ENCODE measurements around the gene ABLIM2. TPM values are rescaled to one million over a fixed set of nuclear protein-coding genes. Genes with fewer than 3 reads are reported as not detected.

The ABLIM2 gene
- total and polyA plus RNA-seq, 2 of the 8 experiments (the other 6 are each of a cell fraction or from before 2014, with no cell fraction given): 2.8 to 3.0 TPM

- WGBS, 2 experiments (ENCODE audit: extremely low coverage in 1 of 2, insufficient coverage in 1 of 2, insufficient read length in 1 of 2, insufficient replicate concordance in 2 of 2, low coverage in 1 of 2, low lambda C conversion rate in 2 of 2, missing lambda C conversion rate in 1 of 2): 91% methylated on average over 17 of the region's 17 CpGs; no CpG with 5 or more reads in 1 of the 2 experiments
- Histone ChIP-seq H3K4ac (replicated peaks; ENCODE audit: insufficient read length, low read depth, low read length) (peak overlapping the region; percentile 89), H3K36me3 (ENCODE audit: control insufficient read depth in 2 of 4, insufficient read depth in 4 of 4, low read length in 3 of 4) (no peaks in the 10 kb centered on the region), H4K8ac (ENCODE audit: extremely low read depth, insufficient read depth, low read length) (no peak overlapping the region), H2BK12ac (ENCODE audit: low read depth, low read length) (no peak overlapping the region; the same call in 1 of the 2 replicates), H2BK5ac (ENCODE audit: low read depth, low read length) (no peak overlapping the region; the same call in 1 of the 2 replicates), H2AK5ac (ENCODE audit: low read depth, low read length) (no peak overlapping the region), H3K23me2 (ENCODE audit: low read depth, low read length) (no peaks in the 10 kb centered on the region), H3K9me3 (ENCODE audit: insufficient read depth in 2 of 2, low read depth in 1 of 2, low read length in 1 of 2) (no peaks in the 10 kb centered on the region), H2BK15ac (ENCODE audit: low read length) (no peak overlapping the region), H3K56ac (replicated peaks; ENCODE audit: insufficient read length, low read depth, low read length) (no peak overlapping the region), H3K4me3 (ENCODE audit: extremely low read depth in 1 of 4, insufficient read depth in 2 of 4, low read depth in 3 of 4, low read length in 4 of 4) (no peak overlapping the region), H3K23ac (ENCODE audit: insufficient read length) (no peak overlapping the region), H3K18ac (ENCODE audit: extremely low read depth, low read length) (no peak overlapping the region), H3K79me2 (ENCODE audit: control insufficient read depth in 1 of 2, insufficient read depth in 2 of 2, low read length in 2 of 2) (no peaks in the 10 kb centered on the region), H3K4me1 (replicated peaks in 1 of 4; ENCODE audit: control insufficient read depth in 3 of 4, insufficient read depth in 4 of 4, low read length in 3 of 4) (peaks cover 0 to 2% (median 0%) of the 10 kb centered on the region in 4 experiments; a peak in 2 of 7 replicates), H4K91ac (replicated peaks; ENCODE audit: insufficient read length, low read length) (peak overlapping the region; percentile 79), H3K27ac (ENCODE audit: low read depth, low read length) (no peak overlapping the region), H2BK120ac (replicated peaks; ENCODE audit: low read depth, low read length) (no peak overlapping the region), H3K27me3 (replicated peaks in 1 of 4; ENCODE audit: control insufficient read depth in 3 of 4, extremely low read depth in 1 of 4, insufficient read depth in 3 of 4, low read length in 3 of 4) (no peaks in the 10 kb centered on the region), H2BK20ac (ENCODE audit: low read length) (no peak overlapping the region), H4K5ac (ENCODE audit: insufficient read length, low read depth, low read length) (no peak overlapping the region), H3K14ac (ENCODE audit: insufficient read length) (no peak overlapping the region), H2AFZ (ENCODE audit: low read length) (no peak overlapping the region), H4K20me1 (replicated peaks in 1 of 2; ENCODE audit: control insufficient read depth in 1 of 2, insufficient read depth in 2 of 2, low read length in 2 of 2) (peaks cover 0 to 3% of the 10 kb centered on the region in 2 experiments), H3K4me2 (ENCODE audit: insufficient read depth in 1 of 2, low read depth in 2 of 2, low read length in 2 of 2) (no peak overlapping the region), H3K9ac (replicated peaks in 1 of 4; ENCODE audit: extremely low read depth in 1 of 4, low read depth in 3 of 4, low read length in 3 of 4) (no peak overlapping the region), H3K79me1 (ENCODE audit: low read depth, low read length) (no peaks in the 10 kb centered on the region)
- ChIA-PET CTCF (ENCODE audit: partially characterized antibody) (interaction anchor here (0.6 to 3.9 kb wide), 13 partner anchors 7 to 127 kb away, joined by 3 to 21 read pairs (median 4); no protein-coding TSS in a partner anchor), POLR2A (ENCODE audit: partially characterized antibody) (no interaction called here)
- no peak for TF ChIP-seq KDM1A (IDR thresholded peaks at IDR 0.05; ENCODE audit: borderline replicate concordance, low read length)
- TF ChIP-seq SAP30 (IDR thresholded peaks at IDR 0.05; ENCODE audit: insufficient read depth, insufficient replicate concordance, low read length): no peak
- TF ChIP-seq POU5F1 (IDR thresholded peaks at IDR 0.05; ENCODE audit: low read depth, low read length): no peak
- no peak for TF ChIP-seq ASH2L (IDR thresholded peaks at IDR 0.05; ENCODE audit: low read length)
- TF ChIP-seq HDAC2 (IDR thresholded peaks at IDR 0.05; ENCODE audit: borderline replicate concordance in 1 of 2, low read depth in 2 of 2, low read length in 2 of 2): no peak
- FAIRE-seq: no peak
- DNase-seq (ENCODE audit: low read depth in 1 of 2, low spot score in 2 of 2): no peak
Observed at GRCh38 chr4:8198206-8198905, 39.7 kb upstream of the ABLIM2 start.

Data from H1 (cell line).